BE2C (cell line): ENCODE measurements around the gene TMCC1.

Source experiments
- DNase-seq: peaks from one replicate; pipeline ENCODE4 v3.0.0-alpha.2; 2020
- H3K27me3 ChIP-seq: fragments of 250-450 bp; sonication (Bioruptor Pico); 2 replicates; pipeline ENCODE4 v1.5.1; 2020; ENCODE audit warnings: mild to moderate bottlenecking
- H3K36me3 ChIP-seq: fragments of 250-450 bp; sonication (Bioruptor Pico); 2 replicates; pipeline ENCODE4 v1.5.1; 2020; ENCODE audit warnings: mild to moderate bottlenecking
- H3K4me1 ChIP-seq: fragments of 250-450 bp; sonication (Bioruptor Pico); 2 replicates; pipeline ENCODE4 v1.5.1; 2020
- H3K4me3 ChIP-seq: 2 replicates; pipeline ENCODE4 v1.5.1; 2011; ENCODE audit warnings: low read depth, low read length
- H3K9me3 ChIP-seq: fragments of 250-450 bp; sonication (Bioruptor Pico); 2 replicates; pipeline ENCODE4 v1.5.1; 2020
- TF ChIP-seq, protein P1 (sequence below): IDR thresholded peaks from 2 replicates; pipeline ENCODE4 v1.5.1; 2012; ENCODE audit warnings: mild to moderate bottlenecking, low read depth, low read length

The TMCC1 gene

DNA sequence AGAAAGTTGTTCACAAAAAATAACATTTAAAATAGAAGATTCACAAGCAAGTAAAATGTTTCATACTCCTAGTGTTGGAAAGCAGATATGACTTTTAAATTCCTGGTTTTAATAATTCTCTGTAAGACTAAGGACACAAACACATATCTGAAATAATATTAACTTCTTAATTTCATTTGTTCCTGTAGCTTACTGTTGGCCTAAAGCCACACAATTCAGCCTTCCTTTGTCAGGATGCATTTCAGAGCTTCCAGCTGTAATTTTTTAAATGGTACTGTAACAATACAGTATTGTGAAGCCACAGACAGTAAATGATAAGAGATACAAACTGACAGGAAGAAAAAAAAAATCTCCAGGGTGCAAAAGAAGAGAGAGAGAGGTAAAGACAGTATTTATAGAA lies 84.2 kb downstream of the TMCC1 start:
- DNase-seq, result no peak
- Histone ChIP-seq H3K4me1 (peaks cover 16% of the 10 kb centered on the region), H3K27me3 (no peaks in the 10 kb centered on the region), H3K36me3 (no peaks in the 10 kb centered on the region), H3K4me3 (no peak overlapping the region), H3K9me3 (no peaks in the 10 kb centered on the region)
- TF ChIP-seq, protein P1, sequence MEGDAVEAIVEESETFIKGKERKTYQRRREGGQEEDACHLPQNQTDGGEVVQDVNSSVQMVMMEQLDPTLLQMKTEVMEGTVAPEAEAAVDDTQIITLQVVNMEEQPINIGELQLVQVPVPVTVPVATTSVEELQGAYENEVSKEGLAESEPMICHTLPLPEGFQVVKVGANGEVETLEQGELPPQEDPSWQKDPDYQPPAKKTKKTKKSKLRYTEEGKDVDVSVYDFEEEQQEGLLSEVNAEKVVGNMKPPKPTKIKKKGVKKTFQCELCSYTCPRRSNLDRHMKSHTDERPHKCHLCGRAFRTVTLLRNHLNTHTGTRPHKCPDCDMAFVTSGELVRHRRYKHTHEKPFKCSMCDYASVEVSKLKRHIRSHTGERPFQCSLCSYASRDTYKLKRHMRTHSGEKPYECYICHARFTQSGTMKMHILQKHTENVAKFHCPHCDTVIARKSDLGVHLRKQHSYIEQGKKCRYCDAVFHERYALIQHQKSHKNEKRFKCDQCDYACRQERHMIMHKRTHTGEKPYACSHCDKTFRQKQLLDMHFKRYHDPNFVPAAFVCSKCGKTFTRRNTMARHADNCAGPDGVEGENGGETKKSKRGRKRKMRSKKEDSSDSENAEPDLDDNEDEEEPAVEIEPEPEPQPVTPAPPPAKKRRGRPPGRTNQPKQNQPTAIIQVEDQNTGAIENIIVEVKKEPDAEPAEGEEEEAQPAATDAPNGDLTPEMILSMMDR, result no peak

DNA sequence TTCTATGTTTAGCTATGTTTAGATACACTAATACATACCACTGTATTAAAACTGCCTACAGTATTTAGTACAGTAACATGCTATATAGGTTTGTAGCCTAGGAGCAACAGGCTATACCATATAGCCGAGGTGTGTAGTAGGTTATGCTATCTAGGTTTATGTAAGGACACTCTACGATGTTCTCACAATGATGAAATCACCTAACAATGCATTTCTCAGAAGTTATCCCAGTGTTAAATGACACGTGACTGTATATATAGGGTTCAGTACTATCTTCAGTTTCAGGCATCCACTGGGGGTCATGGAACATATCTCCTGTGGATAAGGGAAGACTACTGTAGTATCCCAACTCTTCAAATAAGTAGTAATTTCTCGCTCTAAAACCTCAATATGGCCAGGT lies 97.4 kb downstream of the TMCC1 start:
- TF ChIP-seq, protein P1, result no peak
- Histone ChIP-seq H3K4me3 (no peak overlapping the region), H3K4me1 (peaks cover 9% of the 10 kb centered on the region), H3K27me3 (no peaks in the 10 kb centered on the region), H3K9me3 (no peaks in the 10 kb centered on the region), H3K36me3 (no peaks in the 10 kb centered on the region)
- no peak for DNase-seq

DNA sequence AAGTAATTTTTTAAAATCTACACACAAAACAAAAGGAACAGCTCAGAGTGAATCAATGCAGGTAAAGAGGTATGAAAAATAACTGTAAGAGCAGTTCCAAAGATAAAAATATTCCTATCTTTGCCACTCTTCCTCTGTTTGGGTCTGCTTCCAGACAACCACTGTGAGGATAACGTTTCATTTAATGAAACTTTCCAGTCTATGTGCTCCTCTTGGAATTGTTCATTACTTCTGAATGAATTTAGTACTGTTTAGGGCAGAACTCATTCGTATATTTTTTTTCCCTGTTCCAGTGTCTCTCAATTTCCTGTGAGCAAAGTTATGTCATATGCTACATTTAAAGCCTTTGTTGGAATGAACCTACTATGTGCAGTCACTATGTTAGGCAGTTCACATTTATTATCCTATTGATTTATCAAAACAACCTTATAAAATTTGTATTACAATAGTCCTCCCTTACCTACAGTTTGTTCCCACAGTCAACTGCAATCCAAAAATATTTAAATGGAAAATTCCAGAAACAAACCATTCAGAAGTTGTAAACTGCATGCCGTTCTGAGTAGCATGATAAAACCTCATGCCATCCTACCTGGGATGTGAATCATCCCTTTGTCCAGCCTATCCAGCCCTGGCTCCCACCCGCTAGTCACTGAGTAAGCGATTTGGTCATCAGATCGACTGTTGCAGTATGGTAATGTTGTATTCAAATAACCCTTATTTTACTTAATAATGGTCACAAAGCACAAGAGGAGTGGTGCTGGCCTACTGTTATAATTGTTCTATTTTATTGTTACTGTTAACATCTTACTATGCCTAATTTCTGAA lies 98.1 kb downstream of the TMCC1 start:
- DNase-seq, result no peak
- Histone ChIP-seq H3K9me3 (no peaks in the 10 kb centered on the region), H3K4me3 (no peak overlapping the region), H3K4me1 (peaks cover 9% of the 10 kb centered on the region), H3K36me3 (no peaks in the 10 kb centered on the region), H3K27me3 (no peaks in the 10 kb centered on the region)
- TF ChIP-seq, protein P1, result no peak

GRCh38 chr3:129794311-129795185 lies 99.0 kb downstream of the TMCC1 start:
- H3K4me1 ChIP-seq, result peaks cover 9% of the 10 kb centered on the region
- peak overlapping the region; percentile 32 for H3K4me3 ChIP-seq

GRCh38 chr3:129793942-129794310 lies 99.6 kb downstream of the TMCC1 start:
- peak; percentile 27 for DNase-seq

More at GRCh38 chr3:129794311-129795185, 99.0 kb downstream of the TMCC1 start:
- Histone ChIP-seq H3K36me3 (no peaks in the 10 kb centered on the region), H3K9me3 (no peaks in the 10 kb centered on the region), H3K27me3 (no peaks in the 10 kb centered on the region)
- DNase-seq, result peak; percentile 42
- TF ChIP-seq, protein P1, result no peak

More at GRCh38 chr3:129793942-129794310, 99.6 kb downstream of the TMCC1 start:
- H3K9me3 ChIP-seq, result no peaks in the 10 kb centered on the region
- no peaks in the 10 kb centered on the region for H3K27me3 ChIP-seq
- peaks cover 9% of the 10 kb centered on the region for H3K4me1 ChIP-seq
- no peaks in the 10 kb centered on the region for H3K36me3 ChIP-seq
- TF ChIP-seq, protein P1, result no peak
- peak overlapping the region; percentile 32 for H3K4me3 ChIP-seq
